GM19372 (cell line): Measurements from ENCODE around the gene FANCC.

Experiments used
- ATAC-seq: cut with Tn5 transposase; IDR thresholded peaks from one replicate; pipeline ENCODE4 v1.9.1; 2021; ENCODE audit warnings: mild to moderate bottlenecking, low read depth, moderate library complexity; ENCODE audit not compliant: unreplicated experiment

Gene FANCC, protein sequence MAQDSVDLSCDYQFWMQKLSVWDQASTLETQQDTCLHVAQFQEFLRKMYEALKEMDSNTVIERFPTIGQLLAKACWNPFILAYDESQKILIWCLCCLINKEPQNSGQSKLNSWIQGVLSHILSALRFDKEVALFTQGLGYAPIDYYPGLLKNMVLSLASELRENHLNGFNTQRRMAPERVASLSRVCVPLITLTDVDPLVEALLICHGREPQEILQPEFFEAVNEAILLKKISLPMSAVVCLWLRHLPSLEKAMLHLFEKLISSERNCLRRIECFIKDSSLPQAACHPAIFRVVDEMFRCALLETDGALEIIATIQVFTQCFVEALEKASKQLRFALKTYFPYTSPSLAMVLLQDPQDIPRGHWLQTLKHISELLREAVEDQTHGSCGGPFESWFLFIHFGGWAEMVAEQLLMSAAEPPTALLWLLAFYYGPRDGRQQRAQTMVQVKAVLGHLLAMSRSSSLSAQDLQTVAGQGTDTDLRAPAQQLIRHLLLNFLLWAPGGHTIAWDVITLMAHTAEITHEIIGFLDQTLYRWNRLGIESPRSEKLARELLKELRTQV

DNA sequence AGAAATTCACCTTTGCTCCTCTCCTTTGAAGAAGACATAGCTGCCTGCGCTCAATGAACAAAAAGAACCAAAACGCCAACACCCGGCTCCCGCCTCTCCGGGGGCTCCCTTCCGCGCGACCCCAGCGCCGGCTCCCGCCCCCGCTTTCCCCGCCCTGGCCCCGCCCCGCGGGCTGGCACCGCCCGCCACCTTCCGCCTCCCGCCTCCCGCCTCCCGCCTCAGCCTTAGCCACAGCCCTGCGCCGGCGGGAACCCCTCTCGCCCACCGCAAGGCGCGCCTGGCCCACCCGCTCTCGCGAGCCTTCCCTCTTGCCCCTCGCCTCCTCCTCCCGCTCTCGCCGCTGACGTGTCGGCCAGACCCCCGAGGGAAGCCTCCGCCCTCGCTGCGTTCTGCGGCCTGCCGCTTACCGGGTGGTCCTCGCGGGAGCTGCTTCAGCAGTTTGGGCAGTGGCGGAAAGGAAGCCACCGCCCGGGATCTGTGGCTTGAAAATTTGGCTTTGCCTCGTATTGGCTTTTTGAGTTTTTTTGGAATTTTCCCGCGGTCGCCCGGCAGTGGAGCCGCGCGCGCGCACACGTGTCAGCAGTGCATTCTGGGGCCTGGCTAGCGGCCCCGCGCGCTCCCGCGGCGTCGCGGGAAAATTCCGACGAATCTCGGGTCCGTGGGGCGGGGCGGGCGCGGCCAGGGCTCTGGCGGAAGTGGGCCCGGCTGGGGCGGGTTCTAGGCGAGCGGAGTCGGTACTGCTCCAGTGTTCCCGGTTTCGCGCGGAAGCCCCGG is at the start of gene FANCC:
Gene FANCC (minus strand): TSS at position 591 of the 774 bp plus-strand sequence. CDS start 68,418 bp downstream, outside the sequence.
- peak; percentile 74 for ATAC-seq

DNA sequence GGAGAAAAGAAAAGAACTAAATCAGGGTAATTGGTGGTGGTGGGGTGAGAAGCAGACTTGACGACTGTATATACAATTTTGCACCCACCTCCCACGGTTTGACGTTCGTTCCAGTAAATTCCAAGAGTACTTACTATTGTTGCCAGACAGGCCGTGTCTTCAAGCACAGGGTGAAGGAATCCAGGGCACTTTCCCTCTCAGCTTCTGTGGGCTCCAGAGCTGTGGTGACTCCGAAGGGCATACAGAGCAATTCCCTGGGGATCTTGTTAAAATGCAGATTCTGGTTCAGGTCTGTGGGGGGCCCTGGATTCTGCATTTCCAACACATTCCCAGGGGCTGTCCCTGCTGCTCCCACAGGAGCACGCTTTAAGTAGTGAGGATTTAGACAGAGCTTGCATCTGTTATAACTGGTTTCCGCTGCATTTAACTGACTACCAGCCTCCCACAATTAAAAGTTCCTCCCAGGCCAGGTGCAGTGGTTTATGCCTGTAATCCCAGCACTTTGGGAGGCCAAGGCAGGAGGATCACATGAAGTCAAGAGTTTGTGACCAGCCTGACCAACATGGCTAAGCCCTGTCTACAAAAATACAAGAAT is 49.3 kb upstream of the FANCC start:
- ATAC-seq, result no peak

DNA sequence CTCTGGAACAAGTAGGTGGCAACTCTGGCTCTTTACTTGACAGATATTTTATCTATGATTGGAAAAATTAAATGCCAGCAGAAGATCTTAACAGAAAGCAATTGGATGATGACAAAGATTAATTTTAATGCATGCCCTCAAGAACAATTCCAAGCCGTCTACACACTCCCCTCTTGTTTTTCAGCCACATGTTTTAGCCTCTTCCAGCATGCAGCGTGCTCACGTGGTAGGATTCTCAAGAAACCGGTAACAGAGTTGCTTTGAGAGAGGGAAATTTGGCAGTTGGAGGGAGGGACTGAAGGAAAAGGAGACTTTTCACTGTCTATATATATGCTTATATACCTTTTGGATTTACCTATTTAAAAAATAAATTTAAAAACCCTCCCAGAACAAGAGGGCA is 48.3 kb upstream of the FANCC start:
- ATAC-seq, result no peak

DNA sequence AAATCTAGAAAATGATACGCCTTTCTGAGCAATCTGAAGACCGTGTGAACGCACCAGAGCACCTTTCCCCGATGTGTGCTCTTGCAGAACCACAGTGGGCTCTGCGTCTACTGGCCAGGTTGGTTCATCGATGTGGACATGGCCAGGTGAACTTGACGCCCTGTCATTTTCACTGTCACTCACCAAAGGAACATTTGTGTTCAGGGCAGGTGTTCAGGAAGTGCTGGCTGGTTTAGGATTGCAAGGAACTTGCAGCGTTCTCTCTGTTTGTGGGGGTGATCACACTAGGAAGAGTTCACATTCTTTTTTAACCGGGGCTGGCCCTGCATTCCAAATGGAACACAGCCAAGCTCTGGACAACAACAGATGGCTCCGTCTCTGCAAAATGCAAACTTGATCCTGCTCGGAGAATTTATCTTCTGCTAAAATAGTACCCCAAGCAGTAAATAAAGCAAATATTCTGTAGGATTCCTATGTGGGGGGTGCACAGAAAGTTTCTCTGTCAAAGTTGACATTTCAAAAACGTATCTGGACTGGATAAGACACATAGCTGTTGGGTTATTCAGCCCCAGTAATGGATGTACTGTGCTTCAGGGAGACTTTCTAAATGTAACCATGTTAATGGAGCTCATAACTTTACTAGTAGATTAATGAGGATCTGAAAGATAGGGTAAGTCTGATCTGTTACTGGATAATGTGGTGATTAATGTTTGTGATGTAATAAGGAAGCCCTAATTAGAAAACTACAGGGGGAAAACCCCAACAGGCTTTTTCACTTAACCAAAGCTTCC is 45.7 kb upstream of the FANCC start:
- no peak for ATAC-seq

DNA sequence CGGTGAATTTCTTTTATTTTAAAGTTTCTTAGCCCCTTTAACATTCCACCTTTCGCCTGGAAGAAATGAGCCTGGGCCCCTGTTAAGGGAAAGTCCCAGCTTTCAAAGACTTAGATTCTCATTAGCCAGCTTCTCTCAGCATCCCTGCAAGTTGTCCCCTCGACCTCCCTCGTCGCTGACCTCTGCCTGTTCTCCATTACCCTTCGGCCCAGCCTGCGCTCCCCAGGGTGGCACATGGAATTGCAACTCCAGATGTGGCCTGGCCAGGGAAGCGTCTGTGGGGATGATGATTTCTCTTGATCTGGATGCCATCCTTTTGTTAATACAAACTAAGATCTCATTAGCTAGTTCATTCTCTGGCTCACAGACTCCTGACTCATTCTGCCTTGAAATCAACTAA is 43.4 kb upstream of the FANCC start:
- no peak for ATAC-seq

DNA sequence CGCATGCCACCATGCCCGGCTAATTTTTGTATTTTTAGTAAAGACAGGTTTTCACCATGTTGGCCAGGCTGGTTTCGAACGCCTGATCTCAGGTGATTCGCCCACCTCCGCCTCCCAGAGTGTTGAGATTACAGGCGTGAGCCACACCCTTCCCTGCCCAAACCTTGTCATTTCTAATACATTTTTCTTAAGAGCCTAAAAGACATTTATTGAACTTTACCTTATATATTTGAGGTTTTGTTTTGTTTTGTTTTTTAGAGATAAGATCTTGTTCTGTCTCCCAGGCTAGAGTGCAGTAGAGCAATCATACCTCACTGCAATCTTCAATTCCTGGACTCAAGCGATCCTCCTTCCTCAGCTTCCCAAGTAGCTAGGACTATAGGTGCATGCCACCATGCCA is 39.8 kb upstream of the FANCC start:
- ATAC-seq, result no peak

DNA sequence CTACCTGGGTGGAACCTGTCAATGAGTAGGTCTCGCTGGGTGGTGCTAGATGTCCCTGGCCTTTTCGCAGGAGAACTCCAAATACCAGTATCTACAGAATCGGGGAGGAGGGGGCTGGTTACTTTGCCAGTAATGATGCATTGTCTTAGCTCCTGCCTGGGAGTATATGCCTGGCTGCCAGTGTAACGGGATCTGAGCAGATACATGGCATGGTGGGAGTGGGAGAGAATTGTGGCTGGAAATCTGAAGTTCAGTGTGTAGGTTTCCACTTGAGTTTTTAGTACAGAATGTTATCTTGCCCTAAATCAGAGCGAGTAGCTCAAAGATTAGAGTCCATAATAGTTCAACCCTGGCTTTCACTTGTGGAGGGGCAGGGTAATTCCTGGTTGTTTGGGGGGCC is 38.0 kb upstream of the FANCC start:
- ATAC-seq, result no peak

DNA sequence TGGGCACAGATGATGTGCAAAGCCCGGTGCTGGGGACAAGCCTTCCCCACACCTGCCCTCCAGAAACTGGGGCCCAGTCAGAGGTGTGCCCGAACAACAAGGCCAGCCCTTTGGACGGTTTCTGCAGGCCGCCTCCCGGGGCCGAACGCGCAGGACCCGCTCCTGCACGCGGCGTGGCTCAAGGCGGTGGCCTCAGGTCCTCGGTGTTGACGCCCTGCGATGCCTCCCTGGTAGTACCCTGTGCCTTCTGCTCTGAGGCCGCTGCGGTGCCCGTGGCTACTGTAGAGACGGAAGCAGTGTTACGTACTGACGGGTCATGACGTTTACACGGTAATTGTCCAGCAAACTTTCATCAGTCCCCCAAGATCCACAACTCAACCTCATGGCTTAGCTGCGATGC is 33.5 kb upstream of the FANCC start:
- ATAC-seq, result no peak

DNA sequence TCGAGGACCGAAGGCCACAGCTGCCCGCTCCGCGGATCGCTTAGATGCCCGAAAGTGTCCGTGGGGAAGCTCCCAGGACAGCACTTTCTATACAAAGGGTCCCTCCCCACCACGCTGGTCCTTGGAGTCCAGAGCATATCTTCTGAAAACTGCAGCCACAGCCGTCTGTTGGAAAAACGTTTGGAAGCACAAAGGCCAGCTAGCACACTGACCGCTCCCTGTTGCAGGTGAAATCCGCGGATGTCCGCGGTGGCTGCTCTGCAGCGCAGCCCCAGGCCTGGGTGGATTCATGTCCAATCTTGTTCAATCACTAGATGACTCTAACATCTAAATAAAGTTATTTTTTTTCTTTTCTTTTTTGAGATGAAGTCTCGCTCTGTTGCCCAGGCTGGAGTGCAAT is 32.8 kb upstream of the FANCC start:
- ATAC-seq, result no peak

DNA sequence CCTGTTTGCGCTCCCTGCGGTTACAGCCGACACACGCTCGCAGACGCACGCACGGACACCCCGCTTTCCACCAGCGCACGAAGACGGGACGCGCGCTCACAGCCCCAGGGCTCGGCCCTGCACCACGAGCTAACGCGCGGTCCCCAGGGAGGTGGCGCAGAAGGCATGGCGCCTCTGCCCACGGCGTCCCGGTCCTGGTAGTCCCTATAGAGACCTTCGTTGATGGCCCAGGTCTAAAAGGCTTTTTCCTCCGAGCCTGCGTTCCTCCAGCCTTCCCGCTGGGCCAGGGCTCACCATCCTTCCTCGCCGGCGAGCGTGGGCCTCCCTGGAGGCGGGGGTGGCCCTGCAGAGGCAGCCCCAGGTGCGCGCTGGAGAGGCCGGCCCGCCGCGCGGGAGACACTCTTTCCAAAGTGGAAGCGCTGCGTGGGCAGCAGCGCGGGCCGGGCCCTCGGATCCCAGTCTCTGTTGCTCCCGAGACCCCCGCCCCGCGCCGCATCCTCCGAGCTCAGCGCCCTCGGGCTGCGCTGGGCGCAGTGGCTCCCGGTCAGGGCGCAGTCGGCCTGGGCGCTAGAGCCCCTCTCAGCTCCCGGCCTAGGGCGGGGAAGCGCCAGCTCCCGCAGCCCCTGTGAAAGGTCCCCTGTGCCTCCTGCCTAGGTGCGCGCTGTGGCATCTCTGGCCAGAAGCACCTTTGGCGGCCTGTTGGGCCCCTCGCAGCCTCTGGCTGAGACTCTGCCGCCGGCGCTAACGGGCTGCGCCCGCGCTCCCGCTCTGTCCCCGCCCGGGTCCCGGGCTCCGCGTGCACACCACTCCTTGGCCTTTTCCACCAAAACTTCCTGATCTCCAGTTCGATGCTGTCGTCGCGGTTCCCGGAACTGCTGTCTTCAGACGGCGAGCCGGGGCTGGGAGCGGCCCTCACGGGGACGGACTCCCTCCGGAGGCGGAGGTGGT is 31.9 kb upstream of the FANCC start:
- ATAC-seq, result no peak

DNA sequence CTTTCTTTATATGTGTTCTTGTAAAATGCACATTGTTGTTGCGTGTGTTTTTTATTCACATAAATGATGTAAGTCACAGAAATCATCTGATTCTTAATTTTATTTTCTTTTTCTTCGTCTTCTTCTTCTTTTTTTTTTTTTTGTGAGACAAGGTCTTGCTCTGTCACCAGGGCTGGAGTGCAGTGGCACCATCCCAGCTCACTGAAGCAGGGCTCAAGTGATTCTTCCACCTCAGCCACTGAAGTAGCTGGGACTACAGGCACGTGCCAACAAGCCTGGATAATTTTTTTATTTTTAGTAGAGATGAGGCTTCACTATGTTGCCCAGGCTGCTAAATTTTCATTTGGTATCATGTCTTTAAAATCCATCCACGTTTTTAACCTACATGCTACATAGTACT is 28.5 kb upstream of the FANCC start:
- ATAC-seq, result no peak

DNA sequence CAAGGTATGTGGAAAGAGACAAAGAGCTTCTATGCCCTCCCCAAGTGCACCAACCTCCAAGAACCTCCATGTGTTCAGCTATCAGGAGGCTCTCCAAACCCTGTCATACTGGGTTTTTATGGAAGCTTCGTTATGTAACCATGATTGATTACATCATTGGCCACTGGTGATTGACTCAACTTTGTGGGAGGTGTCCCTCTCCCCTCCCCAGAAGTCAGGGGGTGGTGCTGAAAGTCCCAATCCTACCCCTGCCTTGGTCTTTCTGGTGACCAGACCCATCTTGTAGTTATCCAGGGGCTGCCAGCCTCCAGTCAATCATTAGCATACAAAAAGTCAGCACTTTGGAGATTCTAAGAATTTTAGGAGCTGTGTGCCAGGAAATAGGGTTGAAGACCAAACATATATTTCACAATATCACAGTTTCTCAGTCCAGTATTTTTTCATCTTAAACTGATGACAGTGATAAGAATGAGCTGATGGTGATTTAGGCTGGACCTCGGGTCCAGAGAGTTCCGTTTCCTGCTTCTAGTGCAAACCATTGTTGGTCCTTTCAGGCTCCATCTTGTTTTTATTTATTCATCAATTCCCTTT is 27.3 kb upstream of the FANCC start:
- ATAC-seq, result no peak

DNA sequence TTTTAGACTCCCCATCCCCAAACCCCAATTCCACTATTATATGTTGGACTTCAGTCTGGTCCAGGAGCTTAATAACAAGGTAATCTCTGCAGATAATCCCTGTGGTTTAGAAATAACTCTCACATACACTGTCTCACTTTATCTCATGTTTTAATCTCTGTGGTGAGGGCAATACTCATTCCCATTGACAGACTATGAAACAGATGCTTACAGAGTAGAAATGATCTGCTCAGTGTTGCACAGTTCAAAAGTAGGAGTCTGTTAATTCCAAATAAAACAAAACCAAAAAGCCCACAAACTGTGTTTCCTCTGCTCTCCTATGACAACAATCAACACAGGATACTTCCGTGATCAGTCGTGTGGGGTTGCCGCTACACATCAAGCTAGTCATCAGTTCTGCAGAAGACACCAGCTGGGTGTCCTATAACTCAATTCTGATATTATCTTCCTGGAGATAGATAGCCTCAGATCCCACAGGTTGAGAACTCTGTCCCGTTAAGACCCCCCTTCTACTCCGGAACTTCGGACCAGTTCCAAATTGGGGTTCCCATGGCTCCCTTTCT is 26.3 kb upstream of the FANCC start:
- no peak for ATAC-seq

DNA sequence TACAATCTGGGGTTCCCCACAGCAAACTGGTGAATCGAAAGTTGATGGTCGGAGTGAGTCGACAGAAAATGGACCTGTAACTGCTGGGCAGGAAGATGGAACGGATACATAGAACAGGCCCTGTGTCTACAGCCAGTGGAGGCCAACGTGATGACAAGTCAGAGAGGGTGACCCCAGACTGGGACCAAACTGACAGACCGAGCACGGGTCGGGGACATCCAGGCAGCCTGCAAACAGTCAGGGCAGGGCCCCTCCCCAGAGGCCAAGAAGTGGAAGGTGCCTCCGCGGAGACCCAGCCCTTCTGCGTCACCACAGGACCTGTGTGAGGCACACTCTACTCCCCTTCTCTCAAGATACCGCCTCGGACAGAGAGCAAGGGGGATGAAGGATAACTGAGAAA is 25.1 kb upstream of the FANCC start:
- ATAC-seq, result no peak

DNA sequence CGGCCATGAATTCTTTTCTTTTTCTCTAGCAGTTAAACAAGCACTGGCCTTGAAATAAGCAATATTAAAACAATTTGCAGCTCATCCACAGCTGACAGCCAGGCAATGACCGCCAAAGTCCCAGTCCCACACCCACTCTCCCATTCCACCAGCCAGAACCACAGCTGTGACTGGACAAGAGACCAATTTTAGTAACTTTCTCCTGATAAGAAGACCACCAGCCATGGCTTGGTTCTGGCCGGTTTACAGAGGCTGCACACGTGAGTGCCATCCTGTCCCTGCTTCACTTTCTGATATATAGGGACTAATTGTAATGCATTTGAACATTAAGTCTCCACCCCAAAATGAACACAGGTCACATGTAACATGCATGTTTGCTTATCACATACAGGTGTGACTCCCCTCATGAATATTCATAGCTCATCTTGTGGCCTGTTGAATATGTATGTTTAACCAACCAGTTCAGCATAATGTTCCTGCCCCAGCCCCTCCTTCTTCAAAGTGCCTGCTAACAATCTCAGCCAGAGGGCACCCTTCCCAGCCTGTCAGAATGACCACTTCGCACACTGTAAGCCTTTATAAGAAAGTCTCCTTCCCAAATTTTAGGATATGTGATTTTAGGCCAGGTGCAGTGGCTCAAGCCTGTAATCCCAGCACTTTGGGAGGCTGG is 23.9 kb upstream of the FANCC start:
- no peak for ATAC-seq

DNA sequence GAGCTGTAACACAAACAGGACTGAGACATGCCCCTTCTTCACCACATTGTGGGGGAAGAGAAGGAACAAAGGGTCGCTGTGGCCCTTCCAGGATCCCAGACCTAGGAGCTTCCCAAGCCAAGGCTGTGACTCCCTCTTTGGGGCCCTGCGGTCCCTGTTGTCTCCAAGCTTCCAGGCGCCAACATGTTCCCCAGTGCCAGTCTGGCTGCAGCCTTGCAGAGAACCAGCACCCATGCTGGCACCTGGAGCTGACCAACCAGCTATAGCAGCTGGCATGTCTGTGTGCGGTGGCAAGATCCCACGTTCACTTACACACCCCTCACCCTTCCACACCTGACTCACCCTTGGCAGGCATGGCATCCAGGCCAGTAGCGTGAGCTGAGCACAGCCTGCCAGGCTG is 20.7 kb upstream of the FANCC start:
- no peak for ATAC-seq

DNA sequence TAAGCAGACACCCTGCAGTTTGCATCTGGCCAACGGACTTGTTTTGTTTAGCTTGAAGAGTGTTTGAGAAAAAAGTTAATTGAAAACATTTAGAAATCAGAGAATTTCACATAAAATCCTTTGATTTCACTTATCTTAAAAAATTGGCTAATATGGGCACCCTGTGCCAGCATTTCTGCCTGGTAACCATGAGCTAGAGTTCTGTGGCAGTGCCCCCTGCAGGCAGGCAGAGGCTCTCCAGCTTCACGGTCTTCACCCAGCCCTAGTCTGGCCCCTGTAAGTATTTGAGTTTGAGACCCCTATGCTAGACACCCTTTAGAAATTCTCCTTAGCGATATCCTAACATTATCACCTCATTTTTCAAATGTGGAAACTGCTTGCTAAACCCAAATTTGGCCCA is 18.8 kb upstream of the FANCC start:
- no peak for ATAC-seq

DNA sequence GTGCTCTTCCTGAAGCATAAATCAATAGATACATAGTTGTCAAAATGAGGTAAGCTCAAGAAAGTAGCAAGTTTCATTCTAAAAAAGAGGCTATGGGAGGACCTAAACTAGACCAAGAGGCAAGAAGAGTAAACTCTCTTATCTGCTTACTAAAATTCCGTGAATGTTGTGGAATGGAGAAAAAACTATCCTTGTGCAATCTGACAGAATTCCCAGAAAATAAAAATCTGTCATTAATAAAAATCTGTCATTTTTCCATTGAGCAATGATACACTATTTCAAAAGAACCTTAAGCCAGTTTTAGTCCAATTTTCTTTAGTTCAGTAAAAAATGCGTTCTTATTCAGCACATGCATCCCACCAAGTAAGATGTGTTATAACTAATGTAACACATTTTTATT is 15.9 kb upstream of the FANCC start:
- no peak for ATAC-seq
